ENCODE data around the gene RYR2. TPM values are rescaled to one million over a fixed set of nuclear protein-coding genes. Genes with fewer than 3 reads are reported as not detected.
"Not testable (repeated sequence)": the region's sequence is repeated elsewhere in the genome, so short reads cannot be mapped to it uniquely, and the experiment has no call there.

The RYR2 gene
- polyA plus RNA-seq, 1 experiment = not detected

- no peak overlapping the region for H3K27ac ChIP-seq (ENCODE audit: low read depth, low read length)
- no peak overlapping the region for H3K4me3 ChIP-seq (ENCODE audit: low read depth, low read length)
- POLR2A ChIA-PET = no interaction called here
- no peaks in the 10 kb centered on the region for H3K27me3 ChIP-seq (ENCODE audit: control insufficient read depth, insufficient read depth, low read length)
- no peak for DNase-seq (ENCODE audit: low read depth, low spot score)
- CTCF ChIA-PET = no interaction called here
- TF ChIP-seq, protein P1, sequence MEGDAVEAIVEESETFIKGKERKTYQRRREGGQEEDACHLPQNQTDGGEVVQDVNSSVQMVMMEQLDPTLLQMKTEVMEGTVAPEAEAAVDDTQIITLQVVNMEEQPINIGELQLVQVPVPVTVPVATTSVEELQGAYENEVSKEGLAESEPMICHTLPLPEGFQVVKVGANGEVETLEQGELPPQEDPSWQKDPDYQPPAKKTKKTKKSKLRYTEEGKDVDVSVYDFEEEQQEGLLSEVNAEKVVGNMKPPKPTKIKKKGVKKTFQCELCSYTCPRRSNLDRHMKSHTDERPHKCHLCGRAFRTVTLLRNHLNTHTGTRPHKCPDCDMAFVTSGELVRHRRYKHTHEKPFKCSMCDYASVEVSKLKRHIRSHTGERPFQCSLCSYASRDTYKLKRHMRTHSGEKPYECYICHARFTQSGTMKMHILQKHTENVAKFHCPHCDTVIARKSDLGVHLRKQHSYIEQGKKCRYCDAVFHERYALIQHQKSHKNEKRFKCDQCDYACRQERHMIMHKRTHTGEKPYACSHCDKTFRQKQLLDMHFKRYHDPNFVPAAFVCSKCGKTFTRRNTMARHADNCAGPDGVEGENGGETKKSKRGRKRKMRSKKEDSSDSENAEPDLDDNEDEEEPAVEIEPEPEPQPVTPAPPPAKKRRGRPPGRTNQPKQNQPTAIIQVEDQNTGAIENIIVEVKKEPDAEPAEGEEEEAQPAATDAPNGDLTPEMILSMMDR (IDR thresholded peaks at IDR 0.05; ENCODE audit: low read depth, low read length) = no peak
- H3K9me3 ChIP-seq (ENCODE audit: control insufficient read depth, insufficient read depth, low read length) = no peaks in the 10 kb centered on the region; the same call in 1 of the 2 replicates
Measured at GRCh38 chr1:237141502-237141901, 99.5 kb downstream of the RYR2 start.

DNA sequence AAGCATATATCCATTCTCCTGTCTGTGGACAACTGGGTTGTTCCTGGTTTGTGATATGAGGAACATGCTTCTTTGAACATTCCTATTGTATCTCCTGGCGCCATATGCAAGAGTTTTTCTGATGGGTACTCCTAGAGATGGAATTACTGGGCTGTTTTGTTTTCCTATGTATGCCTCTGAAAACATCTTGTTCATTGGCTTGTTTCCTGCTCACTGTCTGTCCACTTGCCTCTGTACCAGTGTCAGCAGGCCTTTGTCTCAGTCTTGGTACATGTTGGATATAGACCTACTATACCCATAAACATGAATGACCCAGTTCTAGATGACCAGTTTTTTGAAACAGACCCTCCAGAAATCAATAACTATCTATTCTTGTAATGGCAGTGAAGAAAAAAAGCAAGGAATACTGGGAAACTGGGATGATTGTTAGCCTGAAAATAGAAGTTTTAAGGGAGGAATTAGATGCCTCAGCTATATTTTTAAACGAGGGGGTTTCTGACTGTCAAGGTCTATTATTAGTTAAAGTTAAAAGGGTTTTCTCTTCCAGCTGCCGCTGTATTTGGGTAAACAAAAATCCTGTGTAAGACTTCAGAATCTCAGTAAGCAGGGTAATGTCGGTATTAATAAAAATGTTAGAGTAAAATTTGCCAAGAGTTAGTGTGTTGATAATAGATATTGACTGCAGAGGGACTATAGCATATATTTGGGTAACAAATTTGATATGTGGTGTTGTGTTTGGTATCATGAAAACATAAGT, 103.6 kb downstream of the RYR2 start:
- no peak overlapping the region for H3K4me3 ChIP-seq (ENCODE audit: low read depth, low read length)
- POLR2A ChIA-PET = no interaction called here
- CTCF ChIA-PET = no interaction called here
- H3K27ac ChIP-seq (ENCODE audit: low read depth, low read length) = no peak overlapping the region
- H3K27me3 ChIP-seq (ENCODE audit: control insufficient read depth, insufficient read depth, low read length) = no peaks in the 10 kb centered on the region
- TF ChIP-seq, protein P1 (IDR thresholded peaks at IDR 0.05; ENCODE audit: low read depth, low read length) = no peak
- no peak for DNase-seq (ENCODE audit: low read depth, low spot score)
- H3K9me3 ChIP-seq (ENCODE audit: control insufficient read depth, insufficient read depth, low read length) = no peaks in the 10 kb centered on the region; the same call in 1 of the 2 replicates

GRCh38 chr1:237146241-237146640, 104.3 kb downstream of the RYR2 start:
- H3K27ac ChIP-seq (ENCODE audit: low read depth, low read length) = no peak overlapping the region
- POLR2A ChIA-PET = no interaction called here
- TF ChIP-seq, protein P1 (IDR thresholded peaks at IDR 0.05; ENCODE audit: low read depth, low read length) = no peak
- no peak for DNase-seq (ENCODE audit: low read depth, low spot score)
- H3K27me3 ChIP-seq (ENCODE audit: control insufficient read depth, insufficient read depth, low read length) = no peaks in the 10 kb centered on the region
- H3K9me3 ChIP-seq (ENCODE audit: control insufficient read depth, insufficient read depth, low read length) = no peaks in the 10 kb centered on the region; the same call in 1 of the 2 replicates
- H3K4me3 ChIP-seq (ENCODE audit: low read depth, low read length) = no peak overlapping the region
- CTCF ChIA-PET = no interaction called here

- Histone ChIP-seq H3K27me3 (ENCODE audit: control insufficient read depth, insufficient read depth, low read length) (no peaks in the 10 kb centered on the region), H3K4me3 (ENCODE audit: low read depth, low read length) (no peak overlapping the region), H3K27ac (ENCODE audit: low read depth, low read length) (no peak overlapping the region), H3K9me3 (ENCODE audit: control insufficient read depth, insufficient read depth, low read length) (no peaks in the 10 kb centered on the region)
- ChIA-PET POLR2A (no interaction called here), CTCF (no interaction called here)
- TF ChIP-seq, protein P1 (IDR thresholded peaks at IDR 0.05; ENCODE audit: low read depth, low read length) = no peak
- DNase-seq (ENCODE audit: low read depth, low spot score) = no peak
Measured at GRCh38 chr1:237149857-237150256, 107.9 kb downstream of the RYR2 start.

DNA sequence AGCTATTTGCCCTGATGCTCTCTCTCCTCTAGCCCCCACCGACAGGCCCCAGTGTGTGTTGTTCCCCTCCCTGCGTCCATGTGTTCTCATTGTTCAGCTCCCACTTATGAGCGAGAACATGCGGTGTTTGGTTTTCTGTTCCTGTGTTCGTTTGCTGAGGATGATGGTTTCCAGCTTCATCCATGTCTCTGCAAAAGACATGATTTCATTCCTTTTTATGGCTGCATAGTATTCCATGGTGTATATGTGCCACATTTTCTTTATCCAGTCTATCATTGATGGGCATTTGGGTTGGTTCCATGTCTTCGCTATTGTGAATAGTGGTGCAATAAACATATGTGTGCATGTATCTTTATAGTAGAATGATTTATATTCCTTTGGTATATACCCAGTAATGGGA, 110.0 kb downstream of the RYR2 start:
- DNase-seq (ENCODE audit: low read depth, low spot score); H3K27ac ChIP-seq (ENCODE audit: low read depth, low read length); H3K27me3 ChIP-seq (ENCODE audit: control insufficient read depth, insufficient read depth, low read length); POLR2A ChIA-PET; H3K4me3 ChIP-seq (ENCODE audit: low read depth, low read length); H3K9me3 ChIP-seq (ENCODE audit: control insufficient read depth, insufficient read depth, low read length); CTCF ChIA-PET: not testable (repeated sequence)

Measured in AG04450 (cell line).